ENCODE data around the gene PCMTD2.

PCMTD2 gene

DNA sequence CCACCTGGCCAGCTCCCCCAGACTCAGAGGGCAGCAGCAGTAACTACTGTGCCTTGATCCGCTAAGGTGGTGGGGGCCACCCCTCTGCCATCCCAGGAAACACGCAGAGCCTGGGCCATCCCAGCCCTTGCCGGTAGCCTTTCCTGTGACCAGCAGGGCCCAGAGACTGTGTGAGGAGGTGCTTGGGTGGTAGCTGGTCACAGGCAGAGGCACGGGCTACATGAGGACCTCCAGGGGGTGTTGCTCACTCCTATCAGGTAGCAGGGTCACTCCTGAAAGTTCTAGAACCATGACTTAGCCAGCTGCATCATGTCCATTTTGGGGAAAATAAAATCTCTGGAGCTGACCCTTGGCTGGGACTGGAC, 22.8 kb downstream of the PCMTD2 start:
- no peaks in the 10 kb centered on the region for H3K79me2 ChIP-seq (ENCODE audit: insufficient read depth, low read length)
- H3K9me3 ChIP-seq (ENCODE audit: insufficient read depth, low read length) = no peaks in the 10 kb centered on the region
- no peaks in the 10 kb centered on the region for H3K27me3 ChIP-seq (ENCODE audit: low read length)
- no peak overlapping the region for H3K4me3 ChIP-seq (ENCODE audit: insufficient read depth, low read length, poor library complexity, severe bottlenecking)
- H4K20me1 ChIP-seq (ENCODE audit: low read depth, low read length) = no peaks in the 10 kb centered on the region
- TF ChIP-seq, protein P1, sequence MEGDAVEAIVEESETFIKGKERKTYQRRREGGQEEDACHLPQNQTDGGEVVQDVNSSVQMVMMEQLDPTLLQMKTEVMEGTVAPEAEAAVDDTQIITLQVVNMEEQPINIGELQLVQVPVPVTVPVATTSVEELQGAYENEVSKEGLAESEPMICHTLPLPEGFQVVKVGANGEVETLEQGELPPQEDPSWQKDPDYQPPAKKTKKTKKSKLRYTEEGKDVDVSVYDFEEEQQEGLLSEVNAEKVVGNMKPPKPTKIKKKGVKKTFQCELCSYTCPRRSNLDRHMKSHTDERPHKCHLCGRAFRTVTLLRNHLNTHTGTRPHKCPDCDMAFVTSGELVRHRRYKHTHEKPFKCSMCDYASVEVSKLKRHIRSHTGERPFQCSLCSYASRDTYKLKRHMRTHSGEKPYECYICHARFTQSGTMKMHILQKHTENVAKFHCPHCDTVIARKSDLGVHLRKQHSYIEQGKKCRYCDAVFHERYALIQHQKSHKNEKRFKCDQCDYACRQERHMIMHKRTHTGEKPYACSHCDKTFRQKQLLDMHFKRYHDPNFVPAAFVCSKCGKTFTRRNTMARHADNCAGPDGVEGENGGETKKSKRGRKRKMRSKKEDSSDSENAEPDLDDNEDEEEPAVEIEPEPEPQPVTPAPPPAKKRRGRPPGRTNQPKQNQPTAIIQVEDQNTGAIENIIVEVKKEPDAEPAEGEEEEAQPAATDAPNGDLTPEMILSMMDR (IDR thresholded peaks at IDR 0.05; ENCODE audit: insufficient read depth, low read length, poor library complexity, severe bottlenecking) = no peak
- TF ChIP-seq EZH2phosphoT487 (conservative IDR thresholded peaks at IDR 0.05; ENCODE audit: low read length) = no peak
- no peak overlapping the region for H3K27ac ChIP-seq (ENCODE audit: low read depth, low read length)
- no peak overlapping the region for H3K9ac ChIP-seq (ENCODE audit: low read length)
- H2AFZ ChIP-seq (ENCODE audit: low read depth, low read length, severe bottlenecking) = no peak overlapping the region
- no peaks in the 10 kb centered on the region for H3K36me3 ChIP-seq (ENCODE audit: low read length)
- H3K9me2 ChIP-seq (replicated peaks; ENCODE audit: insufficient read depth, low read length) = no peaks in the 10 kb centered on the region
- no peaks in the 10 kb centered on the region for H3F3A ChIP-seq (ENCODE audit: insufficient read depth)
- no peak overlapping the region for H3K4me2 ChIP-seq (ENCODE audit: low read depth, low read length, poor library complexity, severe bottlenecking)

DNA sequence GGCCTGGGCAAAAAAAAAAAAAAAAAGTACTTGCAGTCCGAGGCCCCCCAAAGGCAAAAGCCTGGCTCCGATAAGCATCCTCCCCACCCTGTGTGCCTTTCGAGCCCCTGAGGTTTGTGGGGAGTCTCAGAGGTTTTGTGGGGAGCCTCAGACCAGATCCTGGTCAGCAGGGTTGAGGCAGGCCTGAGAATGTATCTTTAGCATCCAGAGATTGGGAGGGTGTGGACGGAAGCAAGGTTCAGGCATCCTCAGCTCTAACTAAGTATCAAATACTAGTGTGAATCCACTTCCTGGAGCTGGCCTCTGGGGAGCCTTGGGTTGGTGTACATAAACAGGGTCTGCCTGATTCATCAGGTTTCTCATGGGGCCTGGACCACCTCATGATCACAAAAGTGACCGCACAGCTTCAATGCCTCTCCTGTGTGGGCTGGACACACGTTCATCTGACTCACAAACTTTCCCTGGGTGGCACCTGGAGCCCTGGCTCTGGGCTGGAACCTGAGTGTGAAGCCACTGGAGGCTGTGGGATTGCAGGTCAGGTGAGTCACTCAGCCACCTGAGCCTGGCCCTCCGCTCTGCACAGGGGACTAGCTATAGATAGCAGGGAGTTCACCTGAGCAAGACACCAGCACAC, 24.4 kb downstream of the PCMTD2 start:
- Histone ChIP-seq H3K9ac (ENCODE audit: low read length) (no peak overlapping the region), H2AFZ (ENCODE audit: low read depth, low read length, severe bottlenecking) (no peak overlapping the region), H3F3A (ENCODE audit: insufficient read depth) (no peaks in the 10 kb centered on the region), H4K20me1 (ENCODE audit: low read depth, low read length) (no peaks in the 10 kb centered on the region), H3K36me3 (ENCODE audit: low read length) (no peaks in the 10 kb centered on the region), H3K4me2 (ENCODE audit: low read depth, low read length, poor library complexity, severe bottlenecking) (no peak overlapping the region), H3K9me2 (replicated peaks; ENCODE audit: insufficient read depth, low read length) (no peaks in the 10 kb centered on the region), H3K4me3 (ENCODE audit: insufficient read depth, low read length, poor library complexity, severe bottlenecking) (no peak overlapping the region), H3K27ac (ENCODE audit: low read depth, low read length) (no peak overlapping the region), H3K9me3 (ENCODE audit: insufficient read depth, low read length) (peaks cover 5% of the 10 kb centered on the region; the same call in 1 of the 2 replicates), H3K27me3 (ENCODE audit: low read length) (no peaks in the 10 kb centered on the region), H3K79me2 (ENCODE audit: insufficient read depth, low read length) (no peaks in the 10 kb centered on the region)
- TF ChIP-seq, protein P1 (IDR thresholded peaks at IDR 0.05; ENCODE audit: insufficient read depth, low read length, poor library complexity, severe bottlenecking) = no peak
- no peak for TF ChIP-seq EZH2phosphoT487 (conservative IDR thresholded peaks at IDR 0.05; ENCODE audit: low read length)

- H3K27ac ChIP-seq (ENCODE audit: low read depth, low read length) = no peak overlapping the region
- no peaks in the 10 kb centered on the region for H3F3A ChIP-seq (ENCODE audit: insufficient read depth)
- H3K27me3 ChIP-seq (ENCODE audit: low read length) = no peaks in the 10 kb centered on the region
- TF ChIP-seq, protein P1 (IDR thresholded peaks at IDR 0.05; ENCODE audit: insufficient read depth, low read length, poor library complexity, severe bottlenecking) = no peak
- TF ChIP-seq EZH2phosphoT487 (conservative IDR thresholded peaks at IDR 0.05; ENCODE audit: low read length) = no peak
- H3K4me3 ChIP-seq (ENCODE audit: insufficient read depth, low read length, poor library complexity, severe bottlenecking) = no peak overlapping the region
- no peaks in the 10 kb centered on the region for H3K9me2 ChIP-seq (replicated peaks; ENCODE audit: insufficient read depth, low read length)
- H4K20me1 ChIP-seq (ENCODE audit: low read depth, low read length) = no peaks in the 10 kb centered on the region
- no peak overlapping the region for H2AFZ ChIP-seq (ENCODE audit: low read depth, low read length, severe bottlenecking)
- H3K9me3 ChIP-seq (ENCODE audit: insufficient read depth, low read length) = peaks cover 7% of the 10 kb centered on the region; the same call in 1 of the 2 replicates
- H3K9ac ChIP-seq (ENCODE audit: low read length) = no peak overlapping the region
- H3K79me2 ChIP-seq (ENCODE audit: insufficient read depth, low read length) = no peaks in the 10 kb centered on the region
- no peak overlapping the region for H3K4me2 ChIP-seq (ENCODE audit: low read depth, low read length, poor library complexity, severe bottlenecking)
- no peaks in the 10 kb centered on the region for H3K36me3 ChIP-seq (ENCODE audit: low read length)
These were observed 24.9 kb downstream of the PCMTD2 start for GRCh38 chr20:64280460-64280843.
